Measurements from ENCODE around the gene LAMA2. TPM values are rescaled to one million over a fixed set of nuclear protein-coding genes. Genes with fewer than 3 reads are reported as not detected.

The LAMA2 gene
- total RNA-seq, 4 donors from 2014 or later = 1.7 to 112 (median 19.6) TPM

- Histone ChIP-seq H3K4me3 (no peak overlapping the region), H3K27ac (no peak overlapping the region), H3K27me3 (no peaks in the 10 kb centered on the region), H3K36me3 (no peaks in the 10 kb centered on the region), H3K4me1 (peaks cover 0 to 3% (median 0%) of the 10 kb centered on the region in 3 donors), H3K9me3 (no peaks in the 10 kb centered on the region)
- no peak for DNase-seq
- WGBS, 2 donors = 64 to 68% methylated on average over 13 of the region's 13 CpGs
- TF ChIP-seq POLR2A (IDR thresholded peaks at IDR 0.05) (no peak), CTCF (IDR thresholded peaks at IDR 0.05) (peak; percentile 28 to 83 (median 68))
- intact Hi-C loops (cut with DNase I) = no loop called here
Observed at GRCh38 chr6:129251669-129252376, 368.9 kb downstream of the LAMA2 start.

DNA sequence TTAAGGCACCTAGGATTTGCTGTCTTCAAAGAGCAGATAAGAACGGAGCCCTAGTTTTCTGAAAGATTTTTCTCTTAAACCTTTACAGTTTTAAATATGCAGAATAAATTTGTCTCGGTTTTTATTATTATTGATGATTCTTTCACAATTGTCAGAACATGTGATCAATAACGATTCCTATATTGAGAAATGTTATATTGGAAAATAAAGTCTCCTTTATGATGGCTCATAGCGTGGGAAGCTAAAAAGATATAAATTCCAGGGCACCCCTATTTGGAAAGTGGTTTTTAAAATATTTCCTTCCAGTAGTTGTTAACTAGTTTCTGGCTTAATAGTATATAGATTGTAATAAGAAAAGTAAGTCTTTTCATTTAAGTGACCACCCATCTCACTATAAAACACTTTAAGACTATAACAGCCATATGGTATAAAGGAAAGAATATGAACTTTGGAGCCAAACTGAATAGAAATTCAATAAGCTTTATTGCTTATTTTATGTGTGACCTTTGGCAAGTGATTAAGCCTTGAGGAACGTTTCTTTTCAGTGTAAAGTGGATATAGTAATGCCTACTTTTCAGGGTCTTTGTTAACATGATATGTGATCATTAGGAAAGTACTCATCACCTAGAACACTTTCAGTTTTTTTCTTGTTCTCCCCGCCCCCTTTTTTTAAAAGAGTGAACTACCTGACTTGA, 369.6 kb downstream of the LAMA2 start:
- H3K27ac ChIP-seq = no peak overlapping the region

GRCh38 chr6:129253242-129253641, 370.3 kb downstream of the LAMA2 start:
- 54 to 65% methylated on average over 1 of the region's 1 CpG for WGBS, 2 donors
- TF ChIP-seq CTCF (IDR thresholded peaks at IDR 0.05) (no peak), POLR2A (IDR thresholded peaks at IDR 0.05) (no peak)
- no peaks in the 10 kb centered on the region for H3K27me3 ChIP-seq
- H3K36me3 ChIP-seq = no peaks in the 10 kb centered on the region
- no peaks in the 10 kb centered on the region for H3K9me3 ChIP-seq
- DNase-seq = no peak
- H3K4me1 ChIP-seq = peaks cover 0 to 3% (median 0%) of the 10 kb centered on the region in 3 donors
- intact Hi-C loops (cut with DNase I) = no loop called here
- no peak overlapping the region for H3K27ac ChIP-seq
- no peak overlapping the region for H3K4me3 ChIP-seq

More for the DNA sequence above, 369.6 kb downstream of the LAMA2 start:
- no peak overlapping the region for H3K4me3 ChIP-seq
- no peaks in the 10 kb centered on the region for H3K27me3 ChIP-seq
- no peaks in the 10 kb centered on the region for H3K9me3 ChIP-seq
- peaks cover 0 to 3% (median 0%) of the 10 kb centered on the region in 3 donors for H3K4me1 ChIP-seq
- no peak for DNase-seq
- 39 to 45% methylated on average over 6 of the region's 6 CpGs for WGBS, 2 donors
- TF ChIP-seq CTCF (IDR thresholded peaks at IDR 0.05) (no peak), POLR2A (IDR thresholded peaks at IDR 0.05) (no peak)
- no peaks in the 10 kb centered on the region for H3K36me3 ChIP-seq
- intact Hi-C loops (cut with DNase I) = no loop called here

DNA sequence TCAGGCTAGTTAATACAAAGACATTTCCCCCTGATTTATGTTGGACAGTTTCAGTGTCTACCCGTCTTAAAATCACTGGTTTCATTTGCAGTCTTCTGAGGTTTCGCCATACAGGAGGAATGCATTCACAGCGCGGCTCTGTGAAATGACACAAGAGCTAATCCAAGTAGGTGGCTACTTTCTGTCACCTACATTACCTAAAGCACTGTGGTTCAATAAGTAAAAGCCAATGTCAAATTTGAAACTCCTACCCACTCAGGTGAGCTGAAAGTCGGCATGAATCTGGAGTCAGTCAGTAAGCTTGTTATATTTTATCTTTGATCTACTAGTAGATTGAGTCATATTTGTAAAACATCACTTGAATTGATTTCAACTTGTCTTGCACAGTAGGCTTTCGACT, 370.8 kb downstream of the LAMA2 start:
- Histone ChIP-seq H3K4me1 (peaks cover 0 to 3% (median 0%) of the 10 kb centered on the region in 3 donors), H3K9me3 (no peaks in the 10 kb centered on the region), H3K4me3 (no peak overlapping the region), H3K36me3 (no peaks in the 10 kb centered on the region), H3K27ac (no peak overlapping the region), H3K27me3 (no peaks in the 10 kb centered on the region)
- WGBS, 2 donors = 66 to 72% methylated on average over 4 to 6 of the region's 6 CpGs
- intact Hi-C loops (cut with DNase I) = no loop called here
- TF ChIP-seq POLR2A (IDR thresholded peaks at IDR 0.05) = no peak
- TF ChIP-seq CTCF (IDR thresholded peaks at IDR 0.05) = no peak
- DNase-seq = no peak

- Histone ChIP-seq H3K36me3 (no peaks in the 10 kb centered on the region), H3K27ac (no peak overlapping the region), H3K4me1 (no peaks in the 10 kb centered on the region), H3K4me3 (no peak overlapping the region), H3K27me3 (no peaks in the 10 kb centered on the region), H3K9me3 (no peaks in the 10 kb centered on the region)
- TF ChIP-seq CTCF (IDR thresholded peaks at IDR 0.05) (no peak), POLR2A (IDR thresholded peaks at IDR 0.05) (no peak)
- no peak for DNase-seq
- intact Hi-C loops (cut with DNase I) = no loop called here
Observed at GRCh38 chr6:129257196-129257595, 374.3 kb downstream of the LAMA2 start.
